ENCODE data around the gene FCHSD2.

The FCHSD2 gene

GRCh38 chr11:72937439-72937838 lies 204.7 kb downstream of the FCHSD2 start:
- no peak for TF ChIP-seq CTCF (IDR thresholded peaks at IDR 0.05; ENCODE audit: control insufficient read depth, extremely low read depth, insufficient read depth)
- no peak for DNase-seq (ENCODE audit: low read depth)

GRCh38 chr11:72935700-72936099 lies 206.4 kb downstream of the FCHSD2 start:
- DNase-seq (ENCODE audit: low read depth) = no peak
- H3K4me3 ChIP-seq (ENCODE audit: low read depth, low read length) = no peak overlapping the region
- no peak for TF ChIP-seq CTCF (IDR thresholded peaks at IDR 0.05; ENCODE audit: control insufficient read depth, extremely low read depth, insufficient read depth)

More at GRCh38 chr11:72937439-72937838, 204.7 kb downstream of the FCHSD2 start:
- H3K4me3 ChIP-seq (ENCODE audit: low read depth, low read length) = no peak overlapping the region

GRCh38 chr11:72932132-72932570 lies 210.0 kb downstream of the FCHSD2 start:
- no peak for TF ChIP-seq CTCF (IDR thresholded peaks at IDR 0.05; ENCODE audit: control insufficient read depth, extremely low read depth, insufficient read depth)
- H3K4me3 ChIP-seq (ENCODE audit: low read depth, low read length) = no peak overlapping the region
- no peak for DNase-seq (ENCODE audit: low read depth)

GRCh38 chr11:72930008-72930407 lies 212.1 kb downstream of the FCHSD2 start:
- TF ChIP-seq CTCF (IDR thresholded peaks at IDR 0.05; ENCODE audit: control insufficient read depth, extremely low read depth, insufficient read depth) = no peak
- H3K4me3 ChIP-seq (ENCODE audit: low read depth, low read length) = no peak overlapping the region
- no peak for DNase-seq (ENCODE audit: low read depth)

GRCh38 chr11:72929256-72929655 lies 212.9 kb downstream of the FCHSD2 start:
- DNase-seq (ENCODE audit: low read depth) = no peak
- no peak overlapping the region for H3K4me3 ChIP-seq (ENCODE audit: low read depth, low read length)
- TF ChIP-seq CTCF (IDR thresholded peaks at IDR 0.05; ENCODE audit: control insufficient read depth, extremely low read depth, insufficient read depth) = no peak

GRCh38 chr11:72927380-72927779 lies 214.7 kb downstream of the FCHSD2 start:
- TF ChIP-seq CTCF (IDR thresholded peaks at IDR 0.05; ENCODE audit: control insufficient read depth, extremely low read depth, insufficient read depth) = no peak

GRCh38 chr11:72926076-72926475 lies 216.0 kb downstream of the FCHSD2 start:
- TF ChIP-seq CTCF (IDR thresholded peaks at IDR 0.05; ENCODE audit: control insufficient read depth, extremely low read depth, insufficient read depth) = no peak
- DNase-seq (ENCODE audit: low read depth) = no peak
- no peak overlapping the region for H3K4me3 ChIP-seq (ENCODE audit: low read depth, low read length)

More at GRCh38 chr11:72927380-72927779, 214.7 kb downstream of the FCHSD2 start:
- no peak for DNase-seq (ENCODE audit: low read depth)
- no peak overlapping the region for H3K4me3 ChIP-seq (ENCODE audit: low read depth, low read length)

Data from LNCaP clone FGC (cell line).